A549 (cell line): ENCODE measurements around the gene SKP1. TPM values are rescaled to one million over a fixed set of nuclear protein-coding genes. Genes with fewer than 3 reads are reported as not detected.

Source experiments
- ATAC-seq, 2 experiments: fragments of 200-7000 bp in 1 of 2; fragments of >200 bp in 1 of 2; cut with Nextera tagmentation in 1 of 2; cut with Tn5 transposase in 1 of 2; 3 replicates each; pipeline versions ENCODE4 v1.8.0 to v1.9.1; 2018 to 2020; ENCODE audit warnings: mild to moderate bottlenecking in 1 of 2, moderate library complexity in 1 of 2
- CTCF ChIA-PET: fragments of 300-600 bp; sonication (Branson Sonifier 250); formaldehyde crosslinking; extraction: SDS; loops from one replicate; lab custom pipeline; 2021; ENCODE audit warnings: antibody characterized with exemption, inconsistent platforms; lab: Yijun Ruan, JAX
- POLR2A ChIA-PET: fragments of 350-600 bp; formaldehyde crosslinking; extraction: SDS; loops from one replicate; lab custom pipeline; 2021; ENCODE audit warnings: antibody characterized with exemption, inconsistent platforms; lab: Yijun Ruan, JAX
- DNase-seq, 2 experiments: peaks; one replicate each; pipeline versions ENCODE4 v3.0.0 to v3.0.0-alpha.2; 2011 to 2016; ENCODE audit warnings: low read depth in 1 of 2, low spot score in 1 of 2
- FAIRE-seq: peaks from 2 replicates; lab custom pipeline; 2011; peaks lifted over from hg19 to GRCh38; lab: Jason Lieb, UNC
- H3K27ac ChIP-seq, 2 experiments: fragments of >200 bp; sonication (Bioruptor Twin); formaldehyde crosslinking; 3 replicates each; pipeline ENCODE4 v1.5.1; 2016 to 2017
- H3K4me1 ChIP-seq: fragments of >200 bp; sonication (Bioruptor Twin); formaldehyde crosslinking; 3 replicates; pipeline ENCODE4 v1.6.1; 2016
- H3K4me2 ChIP-seq: fragments of >200 bp; sonication (Bioruptor Twin); formaldehyde crosslinking; 3 replicates; pipeline ENCODE4 v1.6.1; 2016
- H3K4me3 ChIP-seq: fragments of >200 bp; sonication (Bioruptor Twin); formaldehyde crosslinking; 3 replicates; pipeline ENCODE4 v1.5.1; 2016
- H3K9me3 ChIP-seq: fragments of >200 bp; sonication (Bioruptor Twin); formaldehyde crosslinking; 3 replicates; pipeline ENCODE4 v1.6.1; 2016
- BHLHE40 ChIP-seq: IDR thresholded peaks from 2 replicates; pipeline ENCODE4 v1.6.1; 2012; ENCODE audit warnings: low read depth, low read length, inconsistent platforms
- CBX2 ChIP-seq: fragments of 200-600 bp; sonication (generic); IDR thresholded peaks from 2 replicates; pipeline ENCODE4 v1.6.1; 2016; ENCODE audit warnings: low read depth, mild to moderate bottlenecking, borderline replicate concordance
- CEBPB ChIP-seq, 2 experiments: fragments of >200 bp in 1 of 2; sonication (Bioruptor Twin) in 1 of 2; formaldehyde crosslinking in 1 of 2; IDR thresholded peaks; 2 replicates each; pipeline ENCODE4 v1.6.1; 2012 to 2016
- EHF ChIP-seq: fragments of 250-450 bp; sonication (Bioruptor Pico); IDR thresholded peaks from 2 replicates; pipeline ENCODE4 v1.5.0; 2020; ENCODE audit warnings: mild to moderate bottlenecking
- EP300 ChIP-seq, 2 experiments: fragments of >200 bp; sonication (Bioruptor Twin); formaldehyde crosslinking; IDR thresholded peaks; 2 replicates in 1 of 2; 3 replicates in 1 of 2; pipeline ENCODE4 v1.6.1; 2016 to 2017
- FOXS1 ChIP-seq: fragments of 250-450 bp; sonication (Bioruptor Pico); IDR thresholded peaks from 2 replicates; pipeline ENCODE4 v1.5.0; 2020; ENCODE audit warnings: mild to moderate bottlenecking, moderate library complexity
- HOXA7 ChIP-seq: fragments of 250-450 bp; sonication (Bioruptor Pico); IDR thresholded peaks from 2 replicates; pipeline ENCODE4 v1.5.0; 2020; ENCODE audit warnings: mild to moderate bottlenecking, moderate library complexity
- JUNB ChIP-seq: fragments of >200 bp; sonication (Bioruptor Twin); formaldehyde crosslinking; IDR thresholded peaks from 2 replicates; pipeline ENCODE4 v1.6.1; 2016
- NPAS2 ChIP-seq: fragments of 250-450 bp; sonication (Bioruptor Pico); IDR thresholded peaks from 2 replicates; pipeline ENCODE4 v1.8.0; 2022; ENCODE audit warnings: mild to moderate bottlenecking, moderate library complexity, borderline replicate concordance
- POLR2AphosphoS2 ChIP-seq: conservative IDR thresholded peaks from 2 replicates; pipeline ENCODE4 v1.6.1; 2012; ENCODE audit warnings: low read length, improper control_type of control experiment, inconsistent platforms
- RARB ChIP-seq: fragments of 250-450 bp; sonication (Bioruptor Pico); IDR thresholded peaks from 2 replicates; pipeline ENCODE4 v1.8.0; 2021; ENCODE audit warnings: mild to moderate bottlenecking, moderate library complexity
- SMC3 ChIP-seq: fragments of >200 bp; sonication (Bioruptor Twin); formaldehyde crosslinking; IDR thresholded peaks from 3 replicates; pipeline ENCODE4 v1.6.1; 2018; ENCODE audit warnings: inconsistent platforms
- TFCP2L1 ChIP-seq: fragments of 250-450 bp; sonication (Bioruptor Pico); IDR thresholded peaks from 2 replicates; pipeline ENCODE4 v1.5.0; 2021; ENCODE audit warnings: mild to moderate bottlenecking
- TP53 ChIP-seq: fragments of 250-450 bp; sonication (Bioruptor Pico); IDR thresholded peaks from 2 replicates; pipeline ENCODE4 v1.5.0; 2021; ENCODE audit warnings: mild to moderate bottlenecking, moderate library complexity
- ZC3H11A ChIP-seq: fragments of 450-650 bp; IDR thresholded peaks from 2 replicates; pipeline ENCODE4 v1.6.1; 2014; ENCODE audit warnings: antibody characterized with exemption, mild to moderate bottlenecking
- WGBS: methylation state at CpG from one replicate; pipeline ENCODE4 v1.1.6; 2017; ENCODE audit errors: missing lambda C conversion rate; 5-methylcytosine and 5-hydroxymethylcytosine counted together
- polyA plus RNA-seq, 4 experiments: library from polyadenylated mRNA; depleted of rRNA in 3 of 4; stranded (reverse); fragments of >200 nt; fragmentation: RNase III in 1 of 4; extraction: RNeasy Plus Mini Kit Qiagen cat#74134 plus additional on column Dnase treatment in 1 of 4; gene quantifications; 2 replicates in 3 of 4; 3 replicates in 1 of 4; pipeline ENCODE4 v1.2.3, GENCODE V29; 2011 to 2017
- TF ChIP-seq, protein P1 (sequence below): fragments of 200-600 bp; sonication (generic); IDR thresholded peaks from 2 replicates; pipeline ENCODE4 v1.6.1; 2016; ENCODE audit warnings: antibody characterized with exemption, mild to moderate bottlenecking, moderate library complexity
- TF ChIP-seq, protein P2 (sequence below): fragments of >200 bp; sonication (Bioruptor Twin); formaldehyde crosslinking; IDR thresholded peaks from 3 replicates; pipeline ENCODE4 v1.5.1; 2016
- TF ChIP-seq, protein P3 (sequence below): fragments of 150-350 bp; IDR thresholded peaks from 2 replicates; pipeline ENCODE4 v1.6.1; 2014; ENCODE audit warnings: low read depth, mild to moderate bottlenecking, low read length
- TF ChIP-seq, protein P4 (sequence below): fragments of 250-450 bp; sonication (Bioruptor Pico); IDR thresholded peaks from 2 replicates; pipeline ENCODE4 v1.5.0; 2021; ENCODE audit warnings: mild to moderate bottlenecking, moderate library complexity, borderline replicate concordance
- TF ChIP-seq, protein P5 (sequence below): IDR thresholded peaks from 2 replicates; pipeline ENCODE4 v1.6.1; 2012

The SKP1 gene
- polyA plus RNA-seq, 2 of the 4 experiments (the other 2 are of a cell fraction) = 776 to 870 TPM

DNA sequence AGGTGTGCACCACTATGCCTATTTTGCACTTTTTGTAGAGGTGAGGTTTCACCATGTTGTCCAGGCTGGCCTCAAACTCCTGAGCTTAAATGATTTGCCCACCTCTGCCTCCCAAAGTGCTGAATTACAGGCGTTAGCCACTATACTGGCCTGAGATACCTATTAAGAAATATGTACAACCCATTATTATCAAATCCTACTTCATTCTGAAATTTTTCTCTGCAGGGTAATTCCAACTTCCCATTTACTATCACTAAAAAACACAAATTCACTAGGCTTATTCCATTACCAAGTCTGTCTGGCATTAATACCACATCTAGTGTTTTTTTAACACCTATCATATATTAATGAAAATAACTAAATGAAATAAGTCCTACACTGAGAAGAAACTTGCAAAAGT lies 30.9 kb upstream of the SKP1 start (continued):
- TF ChIP-seq, protein P1, sequence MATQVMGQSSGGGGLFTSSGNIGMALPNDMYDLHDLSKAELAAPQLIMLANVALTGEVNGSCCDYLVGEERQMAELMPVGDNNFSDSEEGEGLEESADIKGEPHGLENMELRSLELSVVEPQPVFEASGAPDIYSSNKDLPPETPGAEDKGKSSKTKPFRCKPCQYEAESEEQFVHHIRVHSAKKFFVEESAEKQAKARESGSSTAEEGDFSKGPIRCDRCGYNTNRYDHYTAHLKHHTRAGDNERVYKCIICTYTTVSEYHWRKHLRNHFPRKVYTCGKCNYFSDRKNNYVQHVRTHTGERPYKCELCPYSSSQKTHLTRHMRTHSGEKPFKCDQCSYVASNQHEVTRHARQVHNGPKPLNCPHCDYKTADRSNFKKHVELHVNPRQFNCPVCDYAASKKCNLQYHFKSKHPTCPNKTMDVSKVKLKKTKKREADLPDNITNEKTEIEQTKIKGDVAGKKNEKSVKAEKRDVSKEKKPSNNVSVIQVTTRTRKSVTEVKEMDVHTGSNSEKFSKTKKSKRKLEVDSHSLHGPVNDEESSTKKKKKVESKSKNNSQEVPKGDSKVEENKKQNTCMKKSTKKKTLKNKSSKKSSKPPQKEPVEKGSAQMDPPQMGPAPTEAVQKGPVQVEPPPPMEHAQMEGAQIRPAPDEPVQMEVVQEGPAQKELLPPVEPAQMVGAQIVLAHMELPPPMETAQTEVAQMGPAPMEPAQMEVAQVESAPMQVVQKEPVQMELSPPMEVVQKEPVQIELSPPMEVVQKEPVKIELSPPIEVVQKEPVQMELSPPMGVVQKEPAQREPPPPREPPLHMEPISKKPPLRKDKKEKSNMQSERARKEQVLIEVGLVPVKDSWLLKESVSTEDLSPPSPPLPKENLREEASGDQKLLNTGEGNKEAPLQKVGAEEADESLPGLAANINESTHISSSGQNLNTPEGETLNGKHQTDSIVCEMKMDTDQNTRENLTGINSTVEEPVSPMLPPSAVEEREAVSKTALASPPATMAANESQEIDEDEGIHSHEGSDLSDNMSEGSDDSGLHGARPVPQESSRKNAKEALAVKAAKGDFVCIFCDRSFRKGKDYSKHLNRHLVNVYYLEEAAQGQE = no peak
- TF ChIP-seq JUNB = no peak
- TF ChIP-seq CEBPB (IDR thresholded peaks at IDR 0.05) = no peak

DNA sequence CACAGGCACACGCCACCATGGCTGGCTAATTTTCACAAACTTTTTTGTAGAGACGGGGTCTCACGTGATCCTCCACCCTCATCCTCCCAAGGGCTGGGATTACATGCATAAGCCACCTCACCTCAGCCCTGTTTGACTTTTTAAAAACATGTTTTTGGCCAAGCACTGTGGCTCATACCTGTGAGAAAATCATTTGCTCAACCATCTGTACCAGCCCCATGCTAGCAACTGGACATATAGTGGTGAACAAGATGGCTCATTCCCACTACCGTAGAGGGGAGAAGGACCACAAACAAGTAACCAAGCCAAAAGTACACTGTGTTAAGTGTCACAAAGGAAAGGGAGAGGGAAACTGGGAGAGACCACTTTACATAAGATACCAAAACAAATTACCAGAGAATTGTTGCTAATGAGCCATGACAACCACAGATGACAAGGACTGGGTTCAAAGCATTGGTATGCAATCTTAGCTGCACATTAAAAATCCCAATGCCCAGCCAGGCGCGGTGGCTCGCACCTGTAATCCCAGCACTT lies 29.9 kb upstream of the SKP1 start:
- DNase-seq (no peak), ATAC-seq (no peak), FAIRE-seq (no peak)
- POLR2A ChIA-PET = no interaction called here
- CTCF ChIA-PET = interaction anchor here (1.3 to 4.0 kb wide), 3 partner anchors 22 to 167 kb away, joined by 5 to 30 read pairs (median 6); no protein-coding TSS in a partner anchor
- 81% methylated on average over 7 of the region's 7 CpGs for WGBS
- TF ChIP-seq BHLHE40 (no peak), ZC3H11A (no peak), CBX2 (no peak), FOXS1 (CRISPR knock-in tag) (no peak), EP300 (IDR thresholded peaks at IDR 0.05) (no peak), TFCP2L1 (CRISPR knock-in tag) (no peak)
- TF ChIP-seq, protein P2, sequence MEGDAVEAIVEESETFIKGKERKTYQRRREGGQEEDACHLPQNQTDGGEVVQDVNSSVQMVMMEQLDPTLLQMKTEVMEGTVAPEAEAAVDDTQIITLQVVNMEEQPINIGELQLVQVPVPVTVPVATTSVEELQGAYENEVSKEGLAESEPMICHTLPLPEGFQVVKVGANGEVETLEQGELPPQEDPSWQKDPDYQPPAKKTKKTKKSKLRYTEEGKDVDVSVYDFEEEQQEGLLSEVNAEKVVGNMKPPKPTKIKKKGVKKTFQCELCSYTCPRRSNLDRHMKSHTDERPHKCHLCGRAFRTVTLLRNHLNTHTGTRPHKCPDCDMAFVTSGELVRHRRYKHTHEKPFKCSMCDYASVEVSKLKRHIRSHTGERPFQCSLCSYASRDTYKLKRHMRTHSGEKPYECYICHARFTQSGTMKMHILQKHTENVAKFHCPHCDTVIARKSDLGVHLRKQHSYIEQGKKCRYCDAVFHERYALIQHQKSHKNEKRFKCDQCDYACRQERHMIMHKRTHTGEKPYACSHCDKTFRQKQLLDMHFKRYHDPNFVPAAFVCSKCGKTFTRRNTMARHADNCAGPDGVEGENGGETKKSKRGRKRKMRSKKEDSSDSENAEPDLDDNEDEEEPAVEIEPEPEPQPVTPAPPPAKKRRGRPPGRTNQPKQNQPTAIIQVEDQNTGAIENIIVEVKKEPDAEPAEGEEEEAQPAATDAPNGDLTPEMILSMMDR = no peak
- no peak overlapping the region for H3K4me3 ChIP-seq
- no peak overlapping the region for H3K4me2 ChIP-seq
- no peaks in the 10 kb centered on the region for H3K9me3 ChIP-seq
- no peak overlapping the region for H3K27ac ChIP-seq
- no peaks in the 10 kb centered on the region for H3K4me1 ChIP-seq

DNA sequence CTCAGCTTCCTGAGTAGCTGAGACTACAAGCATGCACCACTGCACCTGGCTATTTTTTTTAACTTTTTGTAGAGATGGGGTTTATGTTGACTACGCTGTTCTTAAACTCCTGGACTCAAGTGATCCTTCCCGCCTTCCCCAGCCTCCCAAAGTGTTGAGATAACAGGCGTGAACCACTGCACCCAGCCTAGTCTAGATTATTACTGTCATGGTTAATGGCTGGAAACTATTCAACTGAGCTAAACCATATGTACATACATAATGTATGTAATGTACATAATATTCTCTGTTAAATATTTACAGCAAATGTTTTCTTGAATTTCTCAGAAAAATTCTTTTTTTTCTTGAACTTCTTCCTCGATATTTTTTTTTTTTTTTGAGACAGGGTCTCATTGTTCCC lies 27.8 kb upstream of the SKP1 start:
- Histone ChIP-seq H3K4me3 (no peak overlapping the region), H3K4me2 (no peak overlapping the region), H3K9me3 (no peaks in the 10 kb centered on the region), H3K4me1 (no peaks in the 10 kb centered on the region), H3K27ac (no peak overlapping the region)
- DNase-seq (no peak), ATAC-seq (no peak), FAIRE-seq (no peak)
- 98% methylated on average over 4 of the region's 4 CpGs for WGBS
- CTCF ChIA-PET = interaction anchor here (0.6 to 4.0 kb wide), 7 partner anchors 10 to 700 kb away, joined by 3 to 30 read pairs (median 4); partner anchors contain the start of gene PCBD2
- POLR2A ChIA-PET = no interaction called here
- TF ChIP-seq RARB (CRISPR knock-in tag) (no peak), EP300 (IDR thresholded peaks at IDR 0.05) (no peak)
- TF ChIP-seq, protein P3, sequence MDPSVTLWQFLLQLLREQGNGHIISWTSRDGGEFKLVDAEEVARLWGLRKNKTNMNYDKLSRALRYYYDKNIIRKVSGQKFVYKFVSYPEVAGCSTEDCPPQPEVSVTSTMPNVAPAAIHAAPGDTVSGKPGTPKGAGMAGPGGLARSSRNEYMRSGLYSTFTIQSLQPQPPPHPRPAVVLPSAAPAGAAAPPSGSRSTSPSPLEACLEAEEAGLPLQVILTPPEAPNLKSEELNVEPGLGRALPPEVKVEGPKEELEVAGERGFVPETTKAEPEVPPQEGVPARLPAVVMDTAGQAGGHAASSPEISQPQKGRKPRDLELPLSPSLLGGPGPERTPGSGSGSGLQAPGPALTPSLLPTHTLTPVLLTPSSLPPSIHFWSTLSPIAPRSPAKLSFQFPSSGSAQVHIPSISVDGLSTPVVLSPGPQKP = no peak

DNA sequence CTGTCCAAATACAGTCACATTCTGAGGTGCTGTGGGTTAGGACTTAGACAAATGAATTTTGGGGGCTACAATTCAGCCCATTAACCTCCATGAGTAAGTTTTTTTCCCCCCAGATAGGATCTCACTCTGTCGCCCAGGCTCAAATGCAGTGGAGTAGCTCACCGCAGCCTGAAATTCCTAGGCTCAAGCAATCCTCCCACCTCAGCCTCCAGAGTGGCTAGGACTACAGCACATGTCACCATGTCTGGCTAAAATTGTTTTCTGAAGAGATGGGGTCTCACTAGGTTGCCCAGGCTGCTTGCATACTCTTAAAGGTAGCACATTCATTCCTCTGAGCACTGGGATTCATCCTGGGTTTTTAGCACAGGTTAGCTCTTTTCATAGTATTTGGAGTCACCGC lies 26.9 kb upstream of the SKP1 start:
- ATAC-seq = no peak

More for the DNA sequence above, 26.9 kb upstream of the SKP1 start:
- H3K4me1 ChIP-seq = no peaks in the 10 kb centered on the region
- ChIA-PET POLR2A (no interaction called here), CTCF (interaction anchor here (0.9 to 4.0 kb wide), 6 partner anchors 9 to 99 kb away, joined by 3 to 30 read pairs (median 4); no protein-coding TSS in a partner anchor)
- H3K4me3 ChIP-seq = no peak overlapping the region
- 96% methylated on average over 3 of the region's 3 CpGs for WGBS
- no peaks in the 10 kb centered on the region for H3K9me3 ChIP-seq
- TF ChIP-seq, protein P4, sequence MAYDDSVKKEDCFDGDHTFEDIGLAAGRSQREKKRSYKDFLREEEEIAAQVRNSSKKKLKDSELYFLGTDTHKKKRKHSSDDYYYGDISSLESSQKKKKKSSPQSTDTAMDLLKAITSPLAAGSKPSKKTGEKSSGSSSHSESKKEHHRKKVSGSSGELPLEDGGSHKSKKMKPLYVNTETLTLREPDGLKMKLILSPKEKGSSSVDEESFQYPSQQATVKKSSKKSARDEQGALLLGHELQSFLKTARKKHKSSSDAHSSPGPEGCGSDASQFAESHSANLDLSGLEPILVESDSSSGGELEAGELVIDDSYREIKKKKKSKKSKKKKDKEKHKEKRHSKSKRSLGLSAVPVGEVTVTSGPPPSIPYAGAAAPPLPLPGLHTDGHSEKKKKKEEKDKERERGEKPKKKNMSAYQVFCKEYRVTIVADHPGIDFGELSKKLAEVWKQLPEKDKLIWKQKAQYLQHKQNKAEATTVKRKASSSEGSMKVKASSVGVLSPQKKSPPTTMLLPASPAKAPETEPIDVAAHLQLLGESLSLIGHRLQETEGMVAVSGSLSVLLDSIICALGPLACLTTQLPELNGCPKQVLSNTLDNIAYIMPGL (CRISPR knock-in tag) = no peak
- TF ChIP-seq POLR2AphosphoS2 = no peak
- TF ChIP-seq, protein P3 = no peak
- TF ChIP-seq, protein P5, sequence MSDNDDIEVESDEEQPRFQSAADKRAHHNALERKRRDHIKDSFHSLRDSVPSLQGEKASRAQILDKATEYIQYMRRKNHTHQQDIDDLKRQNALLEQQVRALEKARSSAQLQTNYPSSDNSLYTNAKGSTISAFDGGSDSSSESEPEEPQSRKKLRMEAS = no peak
- no peak for TF ChIP-seq HOXA7 (CRISPR knock-in tag)
- TF ChIP-seq NPAS2 (CRISPR knock-in tag) = no peak
- TF ChIP-seq TP53 (CRISPR knock-in tag) = no peak
- no peak for TF ChIP-seq SMC3
- no peak for TF ChIP-seq EHF (CRISPR knock-in tag)
- H3K4me2 ChIP-seq = no peak overlapping the region
- H3K27ac ChIP-seq = no peak overlapping the region
- no peak for DNase-seq
- no peak for FAIRE-seq
